K562 (cell line): Measurements from ENCODE around the gene LMBR1. TPM values are rescaled to one million over a fixed set of nuclear protein-coding genes. Genes with fewer than 3 reads are reported as not detected.
A peak's percentile ranks its signal among the peaks of the same experiment; 100 is the strongest.

Source experiments
- CHD2 ChIP-seq: IDR thresholded peaks from 2 replicates; pipeline ENCODE4 v1.6.1; 2011; ENCODE audit warnings: low read depth, low read length
- EP300 ChIP-seq: IDR thresholded peaks from 2 replicates; pipeline ENCODE4 v1.6.1; 2012; ENCODE audit warnings: low read length, improper control_type of control experiment
- ETS2 ChIP-seq: IDR thresholded peaks from 2 replicates; pipeline ENCODE4 v1.6.1; 2016; ENCODE audit warnings: borderline replicate concordance, missing genetic modification characterization, mild to moderate bottlenecking, moderate library complexity, missing compliant biosample characterization; ENCODE audit not compliant: poor library complexity, severe bottlenecking
- FOXP1 ChIP-seq: sonication (generic); formaldehyde crosslinking; IDR thresholded peaks from 2 replicates; pipeline ENCODE4 v1.8.0; 2022; ENCODE audit warnings: mild to moderate bottlenecking, missing genetic modification reagents
- GABPB1 ChIP-seq: sonication (generic); formaldehyde crosslinking; IDR thresholded peaks from 2 replicates; pipeline ENCODE4 v1.8.0; 2022; ENCODE audit warnings: mild to moderate bottlenecking, missing genetic modification reagents
- HCFC1 ChIP-seq: IDR thresholded peaks from 2 replicates; pipeline ENCODE4 v1.6.1; 2012; ENCODE audit warnings: low read depth, low read length, improper control_type of control experiment
- MAZ ChIP-seq, 2 experiments: fragments of 450-650 bp in 1 of 2; sonication (generic) in 1 of 2; formaldehyde crosslinking; IDR thresholded peaks in 1 of 2; conservative IDR thresholded peaks in 1 of 2; 2 replicates each; pipeline versions ENCODE4 v1.4.0 to v1.5.0; 2020; ENCODE audit warnings: mild to moderate bottlenecking in 1 of 2, missing genetic modification reagents in 1 of 2
- MCM5 ChIP-seq: fragments of 450-650 bp; IDR thresholded peaks from 2 replicates; pipeline ENCODE4 v1.6.1; 2016; ENCODE audit warnings: low read depth
- NELFE ChIP-seq: IDR thresholded peaks from 2 replicates; pipeline ENCODE4 v1.6.1; 2011; ENCODE audit warnings: mild to moderate bottlenecking; ENCODE audit not compliant: insufficient read depth, insufficient read length
- NRF1 ChIP-seq, 2 experiments: fragments of 450-650 bp; IDR thresholded peaks in 1 of 2; conservative IDR thresholded peaks in 1 of 2; 2 replicates each; pipeline ENCODE4 v1.6.1; 2014; ENCODE audit warnings: mild to moderate bottlenecking in 2 of 2
- SMARCB1 ChIP-seq: IDR thresholded peaks from 2 replicates; pipeline ENCODE4 v1.6.1; 2011; ENCODE audit warnings: improper control_type of control experiment, low read depth; ENCODE audit not compliant: insufficient read length
- SMARCC2 ChIP-seq: fragments of 450-650 bp; IDR thresholded peaks from 2 replicates; pipeline ENCODE4 v1.6.1; 2017; ENCODE audit warnings: antibody characterized with exemption, moderate library complexity, mild to moderate bottlenecking, low read depth
- TEAD4 ChIP-seq, 2 experiments: sonication (generic) in 1 of 2; formaldehyde crosslinking in 1 of 2; IDR thresholded peaks; 2 replicates each; pipeline versions ENCODE4 v1.6.1 to v1.8.0; 2012 to 2022; ENCODE audit warnings: borderline replicate concordance in 1 of 2, inconsistent platforms in 1 of 2, low read length in 1 of 2, mild to moderate bottlenecking in 1 of 2, missing genetic modification reagents in 1 of 2
- ZNF263 ChIP-seq: sonication (generic); formaldehyde crosslinking; IDR thresholded peaks from 2 replicates; pipeline ENCODE4 v1.8.0; 2022; ENCODE audit warnings: mild to moderate bottlenecking, missing genetic modification reagents, borderline replicate concordance
- ZNF316 ChIP-seq: fragments of 450-650 bp; IDR thresholded peaks from 2 replicates; pipeline ENCODE4 v1.6.1; 2016
- ZNF830 ChIP-seq: fragments of 250-450 bp; sonication (Bioruptor Pico); IDR thresholded peaks from 2 replicates; pipeline ENCODE4 v1.5.0; 2021; ENCODE audit warnings: mild to moderate bottlenecking
- polyA plus RNA-seq, 8 experiments: library from polyadenylated mRNA; depleted of rRNA in 4 of 8; stranded (reverse) in 5 of 8; unstranded in 3 of 8; fragments of >200 nt; fragmentation: Nextera tagmentation in 2 of 8; fragmentation: Illumina TruSeq in 1 of 8; extraction: Ambion mirVana in 2 of 8; extraction: Trizol in 1 of 8; gene quantifications; 2 replicates each; pipeline versions ENCODE4 v1.2.1 to v1.2.3, GENCODE V29; 2011 to 2014; ENCODE audit warnings: inconsistent platforms in 1 of 8, missing spikeins in 1 of 8
- total RNA-seq, 7 experiments: library from RNA; depleted of rRNA in 6 of 7; stranded (reverse); fragments of >200 nt in 6 of 7; fragmentation: Illumina TruSeq in 2 of 7; extraction: Trizol in 2 of 7; gene quantifications; 2 replicates each; pipeline versions ENCODE4 v1.2.1 to v1.2.3, GENCODE V29; 2011 to 2021; ENCODE audit warnings: low replicate concordance in 1 of 7
- TF ChIP-seq, protein P1 (sequence below): sonication (generic); formaldehyde crosslinking; IDR thresholded peaks from 2 replicates; pipeline ENCODE4 v1.8.1; 2022; ENCODE audit warnings: missing genetic modification reagents
- TF ChIP-seq, protein P2 (sequence below): fragments of 200-800 bp; sonication (Bioruptor generic); IDR thresholded peaks from 2 replicates; pipeline ENCODE4 v1.6.1; 2017; ENCODE audit warnings: missing genetic modification characterization, missing compliant biosample characterization
- TF ChIP-seq, protein P3 (sequence below): fragments of 450-650 bp; IDR thresholded peaks from 2 replicates; pipeline ENCODE4 v1.7.1; 2018; ENCODE audit warnings: mild to moderate bottlenecking, low read depth; ENCODE audit not compliant: partially characterized antibody

The LMBR1 gene
- total and polyA plus RNA-seq, 9 of the 15 experiments (the other 6 are each of a cell fraction or from before 2014, with no cell fraction given), result 7.7 to 90.0 (median 59.9) TPM

DNA sequence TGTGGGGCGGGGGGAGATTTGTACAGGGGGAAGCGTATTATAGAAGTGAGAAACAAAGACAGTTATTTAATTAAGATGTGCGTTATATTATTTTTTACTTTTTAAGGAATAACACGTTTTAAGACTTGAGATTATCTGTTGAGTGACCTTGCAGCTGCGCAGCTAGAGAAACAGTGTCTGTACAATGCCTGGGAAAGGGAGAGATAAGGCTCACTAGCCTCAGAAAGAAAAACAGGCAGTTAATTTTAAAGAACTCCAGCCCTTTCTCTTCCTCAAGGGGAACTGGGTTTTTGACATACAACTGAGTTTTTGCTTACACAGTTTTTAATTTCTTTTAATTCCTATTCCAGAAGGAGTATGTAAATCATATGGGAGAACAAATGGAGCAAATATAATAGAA lies 50.7 kb downstream of the LMBR1 start (continued):
- TF ChIP-seq, protein P1, sequence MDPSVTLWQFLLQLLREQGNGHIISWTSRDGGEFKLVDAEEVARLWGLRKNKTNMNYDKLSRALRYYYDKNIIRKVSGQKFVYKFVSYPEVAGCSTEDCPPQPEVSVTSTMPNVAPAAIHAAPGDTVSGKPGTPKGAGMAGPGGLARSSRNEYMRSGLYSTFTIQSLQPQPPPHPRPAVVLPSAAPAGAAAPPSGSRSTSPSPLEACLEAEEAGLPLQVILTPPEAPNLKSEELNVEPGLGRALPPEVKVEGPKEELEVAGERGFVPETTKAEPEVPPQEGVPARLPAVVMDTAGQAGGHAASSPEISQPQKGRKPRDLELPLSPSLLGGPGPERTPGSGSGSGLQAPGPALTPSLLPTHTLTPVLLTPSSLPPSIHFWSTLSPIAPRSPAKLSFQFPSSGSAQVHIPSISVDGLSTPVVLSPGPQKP (CRISPR knock-in tag), result no peak
- TF ChIP-seq HCFC1, result no peak
- no peak for TF ChIP-seq ZNF263 (CRISPR knock-in tag)
- no peak for TF ChIP-seq NELFE
- TF ChIP-seq TEAD4 (IDR thresholded peaks at IDR 0.05; ENCODE audit: low read length), result peak; percentile 51; the same call in 1 of the 2 replicates
- no peak for TF ChIP-seq TEAD4 (CRISPR knock-in tag; IDR thresholded peaks at IDR 0.05; ENCODE audit: borderline replicate concordance)
- TF ChIP-seq, protein P2, sequence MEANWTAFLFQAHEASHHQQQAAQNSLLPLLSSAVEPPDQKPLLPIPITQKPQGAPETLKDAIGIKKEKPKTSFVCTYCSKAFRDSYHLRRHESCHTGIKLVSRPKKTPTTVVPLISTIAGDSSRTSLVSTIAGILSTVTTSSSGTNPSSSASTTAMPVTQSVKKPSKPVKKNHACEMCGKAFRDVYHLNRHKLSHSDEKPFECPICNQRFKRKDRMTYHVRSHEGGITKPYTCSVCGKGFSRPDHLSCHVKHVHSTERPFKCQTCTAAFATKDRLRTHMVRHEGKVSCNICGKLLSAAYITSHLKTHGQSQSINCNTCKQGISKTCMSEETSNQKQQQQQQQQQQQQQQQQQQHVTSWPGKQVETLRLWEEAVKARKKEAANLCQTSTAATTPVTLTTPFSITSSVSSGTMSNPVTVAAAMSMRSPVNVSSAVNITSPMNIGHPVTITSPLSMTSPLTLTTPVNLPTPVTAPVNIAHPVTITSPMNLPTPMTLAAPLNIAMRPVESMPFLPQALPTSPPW (CRISPR knock-in tag), result 0 out of 2 replicates have a peak, but pooled peaks have one; percentile 32
- no peak for TF ChIP-seq CHD2
- 0 out of 4 replicates have a peak, but pooled peaks of 1 of the 2 experiments have one; percentile 16 for TF ChIP-seq MAZ (CRISPR knock-in tag; conservative IDR thresholded peaks at IDR 0.05 in 1 of 2, IDR thresholded peaks at IDR 0.05 in 1 of 2)
- no peak for TF ChIP-seq GABPB1 (CRISPR knock-in tag)
- TF ChIP-seq, protein P3, sequence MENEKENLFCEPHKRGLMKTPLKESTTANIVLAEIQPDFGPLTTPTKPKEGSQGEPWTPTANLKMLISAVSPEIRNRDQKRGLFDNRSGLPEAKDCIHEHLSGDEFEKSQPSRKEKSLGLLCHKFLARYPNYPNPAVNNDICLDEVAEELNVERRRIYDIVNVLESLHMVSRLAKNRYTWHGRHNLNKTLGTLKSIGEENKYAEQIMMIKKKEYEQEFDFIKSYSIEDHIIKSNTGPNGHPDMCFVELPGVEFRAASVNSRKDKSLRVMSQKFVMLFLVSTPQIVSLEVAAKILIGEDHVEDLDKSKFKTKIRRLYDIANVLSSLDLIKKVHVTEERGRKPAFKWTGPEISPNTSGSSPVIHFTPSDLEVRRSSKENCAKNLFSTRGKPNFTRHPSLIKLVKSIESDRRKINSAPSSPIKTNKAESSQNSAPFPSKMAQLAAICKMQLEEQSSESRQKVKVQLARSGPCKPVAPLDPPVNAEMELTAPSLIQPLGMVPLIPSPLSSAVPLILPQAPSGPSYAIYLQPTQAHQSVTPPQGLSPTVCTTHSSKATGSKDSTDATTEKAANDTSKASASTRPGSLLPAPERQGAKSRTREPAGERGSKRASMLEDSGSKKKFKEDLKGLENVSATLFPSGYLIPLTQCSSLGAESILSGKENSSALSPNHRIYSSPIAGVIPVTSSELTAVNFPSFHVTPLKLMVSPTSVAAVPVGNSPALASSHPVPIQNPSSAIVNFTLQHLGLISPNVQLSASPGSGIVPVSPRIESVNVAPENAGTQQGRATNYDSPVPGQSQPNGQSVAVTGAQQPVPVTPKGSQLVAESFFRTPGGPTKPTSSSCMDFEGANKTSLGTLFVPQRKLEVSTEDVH, result no peak
- no peak for TF ChIP-seq ETS2 (tag)
- peak; percentile 62; the same call in 1 of the 2 replicates for TF ChIP-seq EP300
- peak; percentile 91 for TF ChIP-seq SMARCB1
- TF ChIP-seq SMARCC2, result 0 out of 2 replicates have a peak, but pooled peaks have one; percentile 35
- no peak; the same call in 1 of the 2 replicates for TF ChIP-seq ZNF316
- TF ChIP-seq ZNF830 (CRISPR knock-in tag), result no peak
- TF ChIP-seq NRF1 (conservative IDR thresholded peaks at IDR 0.05 in 1 of 2, IDR thresholded peaks at IDR 0.05 in 1 of 2), result peak; percentile 89 to 90
- TF ChIP-seq FOXP1 (CRISPR knock-in tag), result no peak
- no peak for TF ChIP-seq MCM5
